WERI-Rb-1 (cell line): ENCODE measurements around the gene GPR17.

Experiments used
- DNase-seq: peaks from one replicate; pipeline ENCODE4 v3.0.0-alpha.2; 2020
- H3K27ac ChIP-seq: fragments of 250-450 bp; sonication (Bioruptor Pico); 2 replicates; pipeline ENCODE4 v1.5.1; 2020; ENCODE audit warnings: mild to moderate bottlenecking, moderate library complexity
- H3K27me3 ChIP-seq: fragments of 250-450 bp; sonication (Bioruptor Pico); 2 replicates; pipeline ENCODE4 v1.5.1; 2021; ENCODE audit warnings: mild to moderate bottlenecking, low read depth, moderate library complexity; ENCODE audit not compliant: insufficient read depth, severe bottlenecking
- H3K36me3 ChIP-seq: fragments of 250-450 bp; sonication (Bioruptor Pico); 2 replicates; pipeline ENCODE4 v1.5.1; 2020; ENCODE audit warnings: mild to moderate bottlenecking, moderate library complexity
- H3K4me3 ChIP-seq: 2 replicates; pipeline ENCODE4 v1.5.1; 2011; ENCODE audit warnings: low read depth, mild to moderate bottlenecking, control low read depth, low read length
- H3K9me3 ChIP-seq: fragments of 250-450 bp; sonication (Bioruptor Pico); 2 replicates; pipeline ENCODE4 v1.5.1; 2021; ENCODE audit warnings: mild to moderate bottlenecking, moderate library complexity; ENCODE audit not compliant: severe bottlenecking
- CTCF ChIP-seq: IDR thresholded peaks from 2 replicates; pipeline ENCODE4 v1.5.1; 2011; ENCODE audit warnings: low read depth, mild to moderate bottlenecking, control low read depth, inconsistent platforms, low read length

GPR17 gene

GRCh38 chr2:127641846-127642507 is 4.0 kb upstream of the GPR17 start:
- no peak for DNase-seq
- TF ChIP-seq CTCF, result no peak

GRCh38 chr2:127642706-127643438 is 3.1 kb upstream of the GPR17 start:
- no peak for DNase-seq
- no peaks in the 10 kb centered on the region for H3K27me3 ChIP-seq
- no peaks in the 10 kb centered on the region for H3K9me3 ChIP-seq
- H3K36me3 ChIP-seq, result no peaks in the 10 kb centered on the region
- no peak for TF ChIP-seq CTCF
- no peak overlapping the region for H3K4me3 ChIP-seq
- H3K27ac ChIP-seq, result no peak overlapping the region

More at GRCh38 chr2:127641846-127642507, 4.0 kb upstream of the GPR17 start:
- no peak overlapping the region for H3K27ac ChIP-seq
- H3K36me3 ChIP-seq, result no peaks in the 10 kb centered on the region
- no peak overlapping the region for H3K4me3 ChIP-seq
- no peaks in the 10 kb centered on the region for H3K9me3 ChIP-seq
- H3K27me3 ChIP-seq, result no peaks in the 10 kb centered on the region

GRCh38 chr2:127643439-127644065 is 2.4 kb upstream of the GPR17 start:
- Histone ChIP-seq H3K4me3 (no peak overlapping the region), H3K9me3 (no peaks in the 10 kb centered on the region), H3K36me3 (no peaks in the 10 kb centered on the region), H3K27me3 (no peaks in the 10 kb centered on the region), H3K27ac (no peak overlapping the region)
- no peak for TF ChIP-seq CTCF
- DNase-seq, result no peak

GRCh38 chr2:127644066-127645025 is 1.6 kb upstream of the GPR17 start:
- H3K36me3 ChIP-seq, result no peaks in the 10 kb centered on the region
- no peak for DNase-seq
- H3K27me3 ChIP-seq, result no peaks in the 10 kb centered on the region
- H3K27ac ChIP-seq, result no peak overlapping the region
- TF ChIP-seq CTCF, result peak; percentile 46
- H3K4me3 ChIP-seq, result no peak overlapping the region
- H3K9me3 ChIP-seq, result no peaks in the 10 kb centered on the region

GRCh38 chr2:127645026-127645394 is 943 bp upstream of the GPR17 start:
- TF ChIP-seq CTCF, result no peak
- Histone ChIP-seq H3K27ac (no peak overlapping the region), H3K27me3 (no peaks in the 10 kb centered on the region), H3K36me3 (no peaks in the 10 kb centered on the region), H3K4me3 (no peak overlapping the region), H3K9me3 (no peaks in the 10 kb centered on the region)
- no peak for DNase-seq
